HG02884 (cell line): ENCODE data around the gene NES.
A peak's percentile ranks its signal among the peaks of the same experiment; 100 is the strongest.

Experiments
- ATAC-seq: cut with Tn5 transposase; IDR thresholded peaks from one replicate; pipeline ENCODE4 v1.9.1; 2021; ENCODE audit warnings: mild to moderate bottlenecking, moderate library complexity; ENCODE audit not compliant: unreplicated experiment

The NES gene

GRCh38 chr1:156664046-156664766 lies 13.0 kb downstream of the NES start:
- ATAC-seq: no peak

GRCh38 chr1:156663178-156663577 lies 14.0 kb downstream of the NES start:
- ATAC-seq: no peak

- ATAC-seq: no peak
Measured at GRCh38 chr1:156662800-156663055, 14.5 kb downstream of the NES start.

DNA sequence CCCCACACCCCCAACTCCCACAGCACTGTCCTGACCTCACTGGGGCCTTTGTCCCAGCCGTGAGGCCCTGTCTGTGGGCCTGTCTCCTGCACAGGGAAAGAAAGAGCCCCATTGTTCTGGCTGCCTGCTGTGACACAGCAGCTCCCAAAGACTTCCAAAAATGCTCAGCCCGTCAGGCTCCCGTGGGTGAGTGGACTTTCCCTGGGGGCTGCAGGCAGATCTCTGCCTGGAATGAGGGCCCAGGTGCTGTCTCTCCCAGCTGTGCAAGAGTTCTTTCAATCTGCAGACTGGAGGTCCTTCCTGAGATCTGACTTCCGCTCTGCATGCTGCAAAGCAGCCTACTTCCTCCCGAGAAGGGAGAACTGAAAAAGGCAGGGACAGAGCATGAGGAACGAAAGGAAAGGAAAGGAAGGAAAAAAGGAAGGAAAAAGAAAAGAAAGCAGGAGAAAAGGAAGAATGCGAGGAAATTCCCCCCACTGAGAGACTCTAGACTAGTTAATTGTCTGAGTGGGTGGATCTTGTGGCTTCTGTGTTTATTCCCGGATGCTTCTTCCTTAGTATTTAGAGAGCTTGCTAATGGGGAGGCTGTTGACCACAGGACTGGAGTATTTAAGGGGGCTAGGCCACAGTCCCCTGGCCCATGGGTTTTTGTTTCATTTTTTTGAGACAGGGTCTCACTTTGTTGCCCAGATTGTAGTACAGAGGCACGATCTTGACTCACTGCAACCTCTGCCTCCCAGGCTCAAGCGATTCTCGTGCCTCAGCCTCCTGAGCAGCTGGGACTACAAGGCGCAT lies 15.0 kb downstream of the NES start:
- no peak for ATAC-seq

GRCh38 chr1:156660752-156661112 lies 16.5 kb downstream of the NES start:
- ATAC-seq: no peak

GRCh38 chr1:156659988-156660751 lies 17.0 kb downstream of the NES start:
- peak; percentile 70 for ATAC-seq

DNA sequence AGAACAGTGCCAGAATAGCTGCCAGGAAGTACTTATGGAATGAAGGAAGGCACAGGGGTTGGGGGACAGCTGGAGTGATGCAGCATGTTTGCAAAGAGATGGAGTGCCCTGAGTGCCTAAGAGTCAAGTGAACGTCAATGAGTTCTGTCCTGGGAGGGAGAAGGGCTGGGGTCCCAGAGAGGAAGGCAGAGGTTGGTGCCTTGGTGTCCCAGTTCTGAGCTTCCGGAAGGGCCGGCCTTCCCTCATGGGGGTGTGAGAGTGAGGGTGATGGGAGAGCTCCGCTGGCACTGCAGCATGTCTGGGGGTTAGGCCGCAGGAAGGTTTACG lies 17.6 kb downstream of the NES start:
- ATAC-seq: no peak

DNA sequence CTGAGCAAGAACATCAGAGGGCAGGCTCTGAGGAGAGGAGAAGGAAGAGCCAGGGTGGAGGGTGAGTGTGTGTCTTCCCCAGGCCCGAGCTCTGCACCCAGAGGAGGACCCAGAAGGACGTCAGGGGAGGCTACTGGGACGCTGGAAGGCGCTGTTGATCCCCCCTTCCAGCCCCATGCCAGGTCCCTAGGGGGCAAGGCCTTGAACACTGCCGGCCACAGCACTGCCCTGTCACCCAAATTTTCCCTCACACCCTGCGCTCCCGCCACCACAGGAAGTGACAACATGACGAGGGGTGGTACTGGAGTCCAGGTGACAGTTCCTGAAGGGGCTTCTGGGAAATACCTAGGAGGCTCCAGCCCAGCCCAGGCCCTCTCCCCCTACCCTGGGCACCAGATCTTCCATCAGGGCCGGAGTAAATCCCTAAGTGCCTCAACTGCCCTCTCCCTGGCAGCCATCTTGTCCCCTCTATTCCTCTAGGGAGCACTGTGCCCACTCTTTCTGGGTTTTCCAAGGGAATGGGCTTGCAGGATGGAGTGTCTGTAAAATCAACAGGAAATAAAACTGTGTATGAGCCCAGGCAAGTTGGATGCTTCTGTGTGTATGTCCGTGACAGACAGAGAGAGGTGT lies 18.1 kb downstream of the NES start:
- no peak for ATAC-seq

DNA sequence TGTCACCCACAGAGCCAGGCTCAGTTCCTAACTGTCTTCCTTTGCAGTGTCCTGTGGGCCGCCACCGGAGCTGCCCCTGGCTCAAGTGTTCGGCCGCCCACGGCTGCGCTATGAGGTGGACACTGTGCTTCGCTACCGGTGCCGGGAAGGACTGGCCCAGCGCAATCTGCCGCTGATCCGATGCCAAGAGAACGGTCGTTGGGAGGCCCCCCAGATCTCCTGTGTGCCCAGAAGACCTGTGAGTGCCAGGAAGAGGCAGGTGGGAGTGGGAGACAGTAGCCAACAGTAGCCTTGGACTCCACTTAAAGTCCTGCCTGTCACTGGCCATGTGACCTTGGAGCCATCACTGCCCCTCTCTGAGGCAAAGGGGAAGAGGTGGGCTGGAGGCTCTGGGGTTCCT lies 18.7 kb downstream of the NES start:
- no peak for ATAC-seq

DNA sequence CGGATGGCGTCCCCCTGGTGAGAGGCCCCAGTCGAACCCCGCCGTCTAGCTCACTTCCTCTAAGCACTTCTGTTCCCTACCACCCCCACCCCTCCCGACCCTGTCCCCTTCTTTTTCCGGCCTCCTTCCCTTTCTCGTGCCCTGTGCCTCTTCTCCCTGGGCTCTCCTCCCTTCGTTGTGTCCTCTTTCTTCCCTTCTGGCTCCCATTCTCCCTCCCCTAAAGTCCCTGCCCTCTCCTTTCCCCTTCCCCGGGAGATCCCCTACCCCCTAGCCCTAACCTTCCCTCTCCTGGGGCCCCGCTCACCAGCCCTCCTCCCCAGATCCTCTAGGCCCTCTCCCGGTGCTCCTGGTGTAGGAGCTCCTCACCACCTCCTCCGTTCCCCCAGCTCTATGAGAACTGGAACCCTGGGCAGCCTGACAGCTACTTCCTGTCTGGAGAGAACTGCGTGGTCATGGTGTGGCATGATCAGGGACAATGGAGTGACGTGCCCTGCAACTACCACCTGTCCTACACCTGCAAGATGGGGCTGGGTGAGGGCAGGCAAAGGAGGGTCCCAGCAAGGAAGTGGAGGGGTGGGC lies 19.4 kb downstream of the NES start:
- no peak for ATAC-seq

GRCh38 chr1:156656806-156657740 lies 20.1 kb downstream of the NES start:
- no peak for ATAC-seq

DNA sequence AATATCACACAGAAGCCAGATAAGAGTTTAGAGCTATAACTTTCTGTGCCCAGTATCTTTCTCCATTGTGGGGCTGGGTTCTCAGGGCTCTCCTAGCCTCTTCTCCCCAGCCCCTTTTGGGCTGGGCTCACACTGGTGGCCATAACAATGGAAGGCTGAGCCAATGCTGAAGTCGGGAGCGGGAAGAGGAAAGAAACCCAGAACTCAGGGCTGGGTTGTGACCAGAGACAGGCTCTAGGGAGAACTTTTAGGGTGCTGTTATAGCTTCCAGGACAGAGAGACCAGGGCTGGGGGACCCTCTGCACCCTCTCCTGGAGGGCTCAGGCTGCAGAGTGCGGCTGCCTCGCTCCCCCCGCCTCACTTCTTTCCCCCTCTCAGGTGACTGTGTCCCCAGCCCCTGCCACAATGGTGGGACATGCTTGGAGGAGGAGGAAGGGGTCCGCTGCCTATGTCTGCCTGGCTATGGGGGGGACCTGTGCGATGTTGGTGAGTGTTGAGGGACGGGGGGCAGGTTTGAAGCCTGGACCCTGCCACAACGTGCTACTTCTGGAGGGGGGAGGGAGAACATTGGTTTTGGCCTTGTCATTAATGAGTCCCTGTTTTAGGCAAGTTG lies 21.2 kb downstream of the NES start:
- no peak for ATAC-seq

DNA sequence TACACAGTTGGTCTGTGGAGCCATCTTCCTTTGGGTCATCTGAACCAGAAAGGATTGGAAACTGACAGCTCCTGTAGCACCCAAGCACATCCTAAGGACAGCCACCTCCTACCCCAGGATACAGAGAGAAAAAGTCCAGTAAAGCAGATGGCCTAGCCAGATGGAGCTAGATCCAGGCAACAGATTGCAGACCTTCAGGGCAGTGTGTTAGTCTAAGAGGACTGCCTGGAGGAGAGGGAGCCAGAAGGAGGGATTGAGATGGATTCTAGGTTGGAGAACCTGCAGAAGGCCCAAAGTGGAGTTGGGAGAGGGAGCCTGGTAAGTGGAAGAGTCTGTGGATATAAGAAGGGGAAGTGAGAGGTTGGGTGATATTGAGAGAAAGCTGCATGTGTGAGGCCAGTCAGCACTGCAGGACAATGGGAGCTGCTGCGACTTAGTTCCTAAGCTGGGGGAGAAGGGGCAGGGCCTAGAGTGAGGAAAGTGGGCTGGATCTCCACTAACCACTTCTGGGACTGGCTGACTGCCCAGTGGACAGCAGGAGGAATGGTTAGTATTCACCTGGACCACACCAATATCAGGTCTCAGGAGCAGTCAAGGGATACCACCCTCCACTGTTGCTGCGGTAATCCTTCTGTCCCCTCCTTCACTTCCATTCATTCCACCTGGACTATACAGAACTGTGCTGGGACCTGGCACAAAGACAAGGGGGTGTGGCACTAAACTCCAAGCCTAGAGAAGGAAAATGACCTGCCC lies 21.9 kb downstream of the NES start:
- ATAC-seq: no peak

GRCh38 chr1:156654700-156655099 lies 22.5 kb downstream of the NES start:
- no peak for ATAC-seq

- no peak for ATAC-seq
Measured at GRCh38 chr1:156652992-156653355, 24.2 kb downstream of the NES start.

DNA sequence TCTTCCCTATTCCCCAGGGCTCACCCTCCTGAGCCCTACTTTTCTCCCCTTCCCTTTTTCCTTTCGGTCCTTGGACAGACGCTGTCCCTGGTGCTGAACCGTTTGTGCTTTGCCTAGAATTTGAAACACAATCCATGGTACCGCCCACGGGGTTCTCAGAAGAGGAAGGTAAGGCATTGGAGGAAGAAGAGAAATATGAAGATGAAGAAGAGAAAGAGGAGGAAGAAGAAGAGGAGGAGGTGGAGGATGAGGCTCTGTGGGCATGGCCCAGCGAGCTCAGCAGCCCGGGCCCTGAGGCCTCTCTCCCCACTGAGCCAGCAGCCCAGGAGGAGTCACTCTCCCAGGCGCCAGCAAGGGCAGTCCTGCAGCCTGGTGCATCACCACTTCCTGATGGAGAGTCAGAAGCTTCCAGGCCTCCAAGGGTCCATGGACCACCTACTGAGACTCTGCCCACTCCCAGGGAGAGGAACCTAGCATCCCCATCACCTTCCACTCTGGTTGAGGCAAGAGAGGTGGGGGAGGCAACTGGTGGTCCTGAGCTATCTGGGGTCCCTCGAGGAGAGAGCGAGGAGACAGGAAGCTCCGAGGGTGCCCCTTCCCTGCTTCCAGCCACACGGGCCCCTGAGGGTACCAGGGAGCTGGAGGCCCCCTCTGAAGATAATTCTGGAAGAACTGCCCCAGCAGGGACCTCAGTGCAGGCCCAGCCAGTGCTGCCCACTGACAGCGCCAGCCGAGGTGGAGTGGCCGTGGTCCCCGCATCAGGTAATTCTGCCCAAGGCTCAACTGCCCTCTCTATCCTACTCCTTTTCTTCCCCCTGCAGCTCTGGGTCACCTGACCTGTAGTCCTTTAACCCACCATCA lies 24.8 kb downstream of the NES start:
- no peak for ATAC-seq

DNA sequence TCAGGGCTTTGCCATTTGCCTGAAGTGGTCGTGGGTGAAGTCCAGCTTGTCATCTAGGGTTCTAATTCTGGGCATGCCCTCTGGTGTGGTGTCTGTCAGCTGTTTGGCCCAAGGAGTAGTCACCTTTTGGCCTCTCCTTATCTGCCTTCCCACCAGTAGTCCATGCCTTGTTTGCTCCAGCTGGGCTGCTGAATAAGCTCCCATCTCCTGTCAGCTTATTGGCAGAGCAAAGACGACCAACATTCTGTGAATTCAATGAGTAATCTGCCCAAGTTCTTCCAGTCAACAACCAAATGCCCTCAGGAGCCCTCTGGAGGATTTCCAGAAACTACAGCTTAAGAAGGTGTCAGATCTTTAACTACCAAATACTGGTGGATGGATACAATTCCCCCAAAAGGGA lies 28.3 kb downstream of the NES start:
- no peak for ATAC-seq

GRCh38 chr1:156648496-156648895 lies 28.7 kb downstream of the NES start:
- ATAC-seq: no peak
